GM21619 (cell line): ENCODE measurements around the gene MARVELD3.

Experiments used
- ATAC-seq: cut with Tn5 transposase; IDR thresholded peaks from one replicate; pipeline ENCODE4 v1.9.1; 2021; ENCODE audit not compliant: unreplicated experiment

MARVELD3 gene

GRCh38 chr16:71622088-71622487, 3.9 kb upstream of the MARVELD3 start:
- ATAC-seq = no peak

GRCh38 chr16:71623597-71623996, 2.4 kb upstream of the MARVELD3 start:
- no peak for ATAC-seq

- no peak for ATAC-seq
These were observed 702 bp upstream of the MARVELD3 start for GRCh38 chr16:71625113-71625850.

- no peak for ATAC-seq
These were observed 852 bp downstream of the MARVELD3 start for GRCh38 chr16:71626858-71627213.

- no peak for ATAC-seq
These were observed 1.8 kb downstream of the MARVELD3 start for GRCh38 chr16:71627731-71628181.

- ATAC-seq = no peak
These were observed 2.8 kb downstream of the MARVELD3 start for GRCh38 chr16:71628810-71629209.

- no peak for ATAC-seq
These were observed 3.5 kb downstream of the MARVELD3 start for GRCh38 chr16:71629278-71630016.

- no peak for ATAC-seq
These were observed 4.8 kb downstream of the MARVELD3 start for GRCh38 chr16:71630808-71631207.

GRCh38 chr16:71631776-71632175, 5.8 kb downstream of the MARVELD3 start:
- no peak for ATAC-seq

- ATAC-seq = no peak
These were observed 9.6 kb downstream of the MARVELD3 start for GRCh38 chr16:71635632-71636031.

GRCh38 chr16:71637398-71637797, 11.4 kb downstream of the MARVELD3 start:
- ATAC-seq = no peak

- no peak for ATAC-seq
These were observed 19.5 kb downstream of the MARVELD3 start for GRCh38 chr16:71645450-71645849.

GRCh38 chr16:71647391-71647790, 21.4 kb downstream of the MARVELD3 start:
- no peak for ATAC-seq

- no peak for ATAC-seq
These were observed 22.2 kb downstream of the MARVELD3 start for GRCh38 chr16:71648162-71648561.

GRCh38 chr16:71648921-71649320, 22.9 kb downstream of the MARVELD3 start:
- no peak for ATAC-seq

- no peak for ATAC-seq
These were observed 23.7 kb downstream of the MARVELD3 start for GRCh38 chr16:71649704-71650103.

GRCh38 chr16:71658771-71659170, 32.8 kb downstream of the MARVELD3 start:
- ATAC-seq = no peak

GRCh38 chr16:71659471-71659870, 33.5 kb downstream of the MARVELD3 start:
- no peak for ATAC-seq

GRCh38 chr16:71666264-71666663, 40.3 kb downstream of the MARVELD3 start:
- ATAC-seq = no peak

- no peak for ATAC-seq
These were observed 41.1 kb downstream of the MARVELD3 start for GRCh38 chr16:71666928-71667707.

GRCh38 chr16:71669926-71670536, 44.0 kb downstream of the MARVELD3 start:
- ATAC-seq = no peak
